K562 (cell line): Measurements from ENCODE around the gene PTPRM. TPM values are rescaled to one million over a fixed set of nuclear protein-coding genes. Genes with fewer than 3 reads are reported as not detected.

ENCODE experiments used
- ATAC-seq: fragments of 200-7000 bp; cut with Tn5 transposase; 3 replicates; pipeline ENCODE4 v1.9.1; 2020; ENCODE audit warnings: moderate library complexity
- BruUV-seq: library from RNA; stranded (reverse); fragments of 400-500 nt; replicated peaks from 2 replicates; lab custom pipeline; 2021; lab: Mats Ljungman, UMichigan
- CTCF ChIA-PET: fragments of 300-600 bp; formaldehyde crosslinking; extraction: SDS; loops from one replicate; lab custom pipeline; 2021; ENCODE audit warnings: low intra/inter-chr PET ratio; lab: Yijun Ruan, JAX
- POLR2A ChIA-PET: fragments of 300-600, 350-650 bp; sonication (Branson Sonifier 250); formaldehyde crosslinking; extraction: SDS; loops from one replicate; lab custom pipeline; 2021; ENCODE audit warnings: antibody characterized with exemption, inconsistent platforms; lab: Yijun Ruan, JAX
- DNase-seq, 4 experiments: peaks; one replicate each; pipeline versions ENCODE4 v3.0.0 to v3.0.0-alpha.2; 2011 to 2018; ENCODE audit warnings: low spot score in 3 of 4, mixed read lengths in 3 of 4; ENCODE audit errors: extremely low read depth in 1 of 4
- FAIRE-seq: peaks from 2 replicates; lab custom pipeline; 2011; peaks lifted over from hg19 to GRCh38; lab: Jason Lieb, UNC
- H2AFZ ChIP-seq: 2 replicates; pipeline ENCODE4 v1.6.0; 2011; ENCODE audit warnings: low read depth, low read length, control low read depth, inconsistent platforms
- H3K27ac ChIP-seq: fragments of 200-600 bp; 3 replicates; pipeline ENCODE4 v1.8.0; 2011; ENCODE audit warnings: low read depth, mild to moderate bottlenecking, control low read depth, inconsistent platforms, low read length, moderate library complexity, mixed read lengths; ENCODE audit errors: extremely low read depth
- H3K27me3 ChIP-seq, 2 experiments: fragments of 300-600 bp in 1 of 2; 2 replicates in 1 of 2; 3 replicates in 1 of 2; pipeline versions ENCODE4 v1.6.0 to v1.8.0; 2011; ENCODE audit warnings: inconsistent platforms in 2 of 2, low read length in 2 of 2, mild to moderate bottlenecking in 1 of 2, mixed read lengths in 1 of 2, moderate library complexity in 1 of 2; ENCODE audit not compliant: control insufficient read depth in 2 of 2, insufficient read depth in 2 of 2
- H3K36me3 ChIP-seq: fragments of 300-600 bp; 3 replicates; pipeline ENCODE4 v1.8.0; 2011; ENCODE audit warnings: mild to moderate bottlenecking, low read length, inconsistent platforms; ENCODE audit not compliant: control insufficient read depth, insufficient read depth
- H3K4me1 ChIP-seq, 2 experiments: fragments of 200-600 bp in 1 of 2; replicated peaks in 1 of 2; 2 replicates in 1 of 2; 3 replicates in 1 of 2; pipeline versions ENCODE4 v1.5.1 to v1.8.0; 2011; ENCODE audit warnings: inconsistent platforms in 2 of 2, low read length in 2 of 2, mild to moderate bottlenecking in 1 of 2, mixed read lengths in 1 of 2, moderate library complexity in 1 of 2; ENCODE audit not compliant: control insufficient read depth in 2 of 2, insufficient read depth in 2 of 2
- H3K4me2 ChIP-seq: 2 replicates; pipeline ENCODE4 v1.6.1; 2011; ENCODE audit warnings: low read length, control low read depth, inconsistent platforms, mixed read lengths; ENCODE audit not compliant: insufficient read depth
- H3K4me3 ChIP-seq: fragments of 200-600 bp; sonication (generic), shearing (Covaris generic); 2 replicates; pipeline ENCODE4 v1.5.1; 2016; ENCODE audit warnings: control low read depth, inconsistent platforms
- H3K79me2 ChIP-seq: fragments of 200-600 bp; 3 replicates; pipeline ENCODE4 v1.8.0; 2011; ENCODE audit warnings: low read length, inconsistent platforms; ENCODE audit not compliant: control insufficient read depth, insufficient read depth
- H3K9ac ChIP-seq, 2 experiments: 2 replicates each; pipeline versions ENCODE4 v1.6.0 to v1.6.1; 2011; ENCODE audit warnings: low read depth in 2 of 2, low read length in 2 of 2, control low read depth in 1 of 2, inconsistent platforms in 1 of 2, mild to moderate bottlenecking in 1 of 2, mixed read lengths in 1 of 2; ENCODE audit not compliant: insufficient read depth in 1 of 2
- H3K9me1 ChIP-seq: one replicate; pipeline ENCODE4 v1.6.0; 2011; ENCODE audit warnings: inconsistent platforms, mild to moderate bottlenecking, low read length, moderate library complexity; ENCODE audit not compliant: control insufficient read depth, insufficient read depth
- H3K9me3 ChIP-seq: replicated peaks from 2 replicates; pipeline ENCODE4 v1.5.1; 2011; ENCODE audit warnings: low read depth, low read length, inconsistent platforms; ENCODE audit not compliant: control insufficient read depth, insufficient read depth
- H4K20me1 ChIP-seq: replicated peaks from 2 replicates; pipeline ENCODE4 v1.6.1; 2011; ENCODE audit warnings: low read length, inconsistent platforms, mixed read lengths; ENCODE audit not compliant: control insufficient read depth, insufficient read depth
- AFF1 ChIP-seq, 2 experiments: fragments of 450-650 bp; IDR thresholded peaks; 2 replicates each; pipeline ENCODE4 v1.6.1; 2018; ENCODE audit warnings: mild to moderate bottlenecking in 2 of 2, low read depth in 1 of 2; ENCODE audit not compliant: partially characterized antibody in 2 of 2
- ETV1 ChIP-seq: fragments of 450-650 bp; conservative IDR thresholded peaks from 2 replicates; pipeline ENCODE4 v1.6.1; 2016; ENCODE audit warnings: missing genetic modification characterization, control low read depth, low read depth, missing compliant biosample characterization
- EZH2 ChIP-seq: IDR thresholded peaks from 2 replicates; pipeline ENCODE4 v1.6.1; 2012; ENCODE audit warnings: low read depth, mild to moderate bottlenecking, inconsistent platforms, low read length, borderline replicate concordance
- NFE2L1 ChIP-seq: fragments of 450-650 bp; IDR thresholded peaks from 2 replicates; pipeline ENCODE4 v1.6.1; 2016; ENCODE audit warnings: missing genetic modification characterization, low read depth, mild to moderate bottlenecking, missing compliant biosample characterization, moderate library complexity, borderline replicate concordance
- RBM15 ChIP-seq: fragments of 200-400 bp; formaldehyde crosslinking; IDR thresholded peaks from 2 replicates; pipeline ENCODE4 v1.6.1; 2018; ENCODE audit warnings: mild to moderate bottlenecking, low read length, moderate library complexity; ENCODE audit not compliant: insufficient read depth
- SIRT6 ChIP-seq: IDR thresholded peaks from one replicate; pipeline ENCODE4 v1.6.1; 2012; ENCODE audit warnings: low read depth, mild to moderate bottlenecking, control low read depth, inconsistent platforms, low read length, moderate library complexity
- ZNF146 ChIP-seq: IDR thresholded peaks from one replicate; pipeline ENCODE4 v1.6.1; 2018; ENCODE audit warnings: missing compliant biosample characterization; ENCODE audit not compliant: unreplicated experiment
- WGBS: fragments of 100-300 bp; shearing (Covaris generic); methylation state at CpG from one replicate; pipeline ENCODE4 v1.1.6; 2016; ENCODE audit warnings: low coverage, mixed read lengths; ENCODE audit not compliant: insufficient coverage; ENCODE audit errors: missing lambda C conversion rate; 5-methylcytosine and 5-hydroxymethylcytosine counted together
- in situ Hi-C: fragments of 300-500 bp; cut with MboI; formaldehyde crosslinking; loops from 4 replicates; pipeline ENCODE4 v1.15.0; 2018; ENCODE audit warnings: inconsistent platforms, mixed read lengths
- intact Hi-C: fragments of 100-400 bp; cut with micrococcal nuclease; formaldehyde crosslinking; loops from 2 replicates; pipeline ENCODE4 v1.14.2; 2022
- polyA plus RNA-seq, 8 experiments: library from polyadenylated mRNA; depleted of rRNA in 4 of 8; stranded (reverse) in 5 of 8; unstranded in 3 of 8; fragments of >200 nt; fragmentation: Nextera tagmentation in 2 of 8; fragmentation: Illumina TruSeq in 1 of 8; extraction: Ambion mirVana in 2 of 8; extraction: Trizol in 1 of 8; gene quantifications; 2 replicates each; pipeline versions ENCODE4 v1.2.1 to v1.2.3, GENCODE V29; 2011 to 2014; ENCODE audit warnings: inconsistent platforms in 1 of 8, missing spikeins in 1 of 8
- total RNA-seq, 7 experiments: library from RNA; depleted of rRNA in 6 of 7; stranded (reverse); fragments of >200 nt in 6 of 7; fragmentation: Illumina TruSeq in 2 of 7; extraction: Trizol in 2 of 7; gene quantifications; 2 replicates each; pipeline versions ENCODE4 v1.2.1 to v1.2.3, GENCODE V29; 2011 to 2021; ENCODE audit warnings: low replicate concordance in 1 of 7

PTPRM gene
- total and polyA plus RNA-seq, 9 of the 15 experiments (the other 6 are each of a cell fraction or from before 2014, with no cell fraction given): 0.03 to 0.16 (median 0.08) TPM; not detected in 3

- H3K4me2 ChIP-seq: no peak overlapping the region
- H3K27ac ChIP-seq: no peak overlapping the region
- intact Hi-C loops (no loop called here), in situ Hi-C loops (no loop called here)
- no peaks in the 10 kb centered on the region for H3K79me2 ChIP-seq
- no peaks in the 10 kb centered on the region for H4K20me1 ChIP-seq
- no peaks in the 10 kb centered on the region for H3K4me1 ChIP-seq
- CTCF ChIA-PET: no interaction called here
- no TSS peak for BruUV-seq
- no peak overlapping the region for H2AFZ ChIP-seq
- DNase-seq (no peak), ATAC-seq (no peak), FAIRE-seq (no peak)
- POLR2A ChIA-PET: no interaction called here
- no peak overlapping the region for H3K9ac ChIP-seq
- peaks cover 0 to 7% of the 10 kb centered on the region in 2 experiments; a peak in 1 of 5 replicates for H3K27me3 ChIP-seq
- H3K9me3 ChIP-seq: no peaks in the 10 kb centered on the region
- H3K36me3 ChIP-seq: no peaks in the 10 kb centered on the region
- no peak overlapping the region for H3K4me3 ChIP-seq
- H3K9me1 ChIP-seq: no peaks in the 10 kb centered on the region
- WGBS: 0% methylated on average over 3 of the region's 3 CpGs
- TF ChIP-seq RBM15 (no peak), NFE2L1 (tag) (no peak), ZNF146 (CRISPR knock-in tag) (no peak), EZH2 (no peak), ETV1 (tag) (no peak), SIRT6 (no peak), AFF1 (IDR thresholded peaks at IDR 0.05; ENCODE audit: low read depth in 1 of 2, partially characterized antibody in 2 of 2) (no peak)
These were observed 30.4 kb downstream of the PTPRM start for GRCh38 chr18:7597500-7597899.
